Measurements from ENCODE around the gene PBX2. TPM values are rescaled to one million over a fixed set of nuclear protein-coding genes. Genes with fewer than 3 reads are reported as not detected.

PBX2 gene
- total RNA-seq, 4 donors from 2014 or later, result 43.6 to 95.9 (median 59.3) TPM

DNA sequence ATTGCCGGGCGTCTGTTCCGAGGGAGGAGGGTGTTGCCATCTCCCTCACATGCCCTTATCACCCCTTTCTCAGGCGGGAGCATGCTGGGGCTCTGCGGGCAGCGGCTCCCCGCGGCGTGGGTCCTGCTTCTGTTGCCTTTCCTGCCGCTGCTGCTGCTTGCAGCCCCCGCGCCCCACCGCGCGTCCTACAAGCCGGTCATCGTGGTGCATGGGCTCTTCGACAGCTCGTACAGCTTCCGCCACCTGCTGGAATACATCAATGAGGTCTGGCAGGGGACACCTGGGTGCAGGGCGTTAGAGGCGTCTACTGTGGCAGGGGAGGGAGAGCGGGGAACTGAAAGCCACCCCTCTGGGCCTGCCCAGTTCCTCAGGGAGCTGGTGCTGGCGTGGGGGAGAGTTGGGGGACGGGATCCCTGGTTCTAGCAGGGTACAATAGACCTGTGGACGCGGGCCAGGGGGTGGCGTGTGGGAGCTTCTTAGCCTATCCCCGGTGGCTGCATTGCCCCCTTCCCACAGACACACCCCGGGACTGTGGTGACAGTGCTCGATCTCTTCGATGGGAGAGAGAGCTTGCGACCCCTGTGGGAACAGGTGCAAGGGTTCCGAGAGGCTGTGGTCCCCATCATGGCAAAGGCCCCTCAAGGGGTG is 35.4 kb downstream of the PBX2 start:
- WGBS, result 10% methylated on average over 8 of the region's 34 CpGs
- DNase-seq (ENCODE audit: extremely low spot score), result no peak
- peak in 1 of 2 donors; percentile 30 for TF ChIP-seq POLR2AphosphoS5 (IDR thresholded peaks at IDR 0.05)
- TF ChIP-seq, protein P1, sequence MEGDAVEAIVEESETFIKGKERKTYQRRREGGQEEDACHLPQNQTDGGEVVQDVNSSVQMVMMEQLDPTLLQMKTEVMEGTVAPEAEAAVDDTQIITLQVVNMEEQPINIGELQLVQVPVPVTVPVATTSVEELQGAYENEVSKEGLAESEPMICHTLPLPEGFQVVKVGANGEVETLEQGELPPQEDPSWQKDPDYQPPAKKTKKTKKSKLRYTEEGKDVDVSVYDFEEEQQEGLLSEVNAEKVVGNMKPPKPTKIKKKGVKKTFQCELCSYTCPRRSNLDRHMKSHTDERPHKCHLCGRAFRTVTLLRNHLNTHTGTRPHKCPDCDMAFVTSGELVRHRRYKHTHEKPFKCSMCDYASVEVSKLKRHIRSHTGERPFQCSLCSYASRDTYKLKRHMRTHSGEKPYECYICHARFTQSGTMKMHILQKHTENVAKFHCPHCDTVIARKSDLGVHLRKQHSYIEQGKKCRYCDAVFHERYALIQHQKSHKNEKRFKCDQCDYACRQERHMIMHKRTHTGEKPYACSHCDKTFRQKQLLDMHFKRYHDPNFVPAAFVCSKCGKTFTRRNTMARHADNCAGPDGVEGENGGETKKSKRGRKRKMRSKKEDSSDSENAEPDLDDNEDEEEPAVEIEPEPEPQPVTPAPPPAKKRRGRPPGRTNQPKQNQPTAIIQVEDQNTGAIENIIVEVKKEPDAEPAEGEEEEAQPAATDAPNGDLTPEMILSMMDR (IDR thresholded peaks at IDR 0.05), result peak; percentile 62 to 74 (median 65)
- no peak for TF ChIP-seq EP300 (IDR thresholded peaks at IDR 0.05)
- no peak for TF ChIP-seq POLR2A (IDR thresholded peaks at IDR 0.05; ENCODE audit: low read depth)
- peaks cover 33 to 69% (median 62%) of the 10 kb centered on the region in 4 donors for H3K4me1 ChIP-seq
- peak overlapping the region; percentile 76 to 84 (median 80) for H3K4me3 ChIP-seq
- peak overlapping the region; percentile 90 to 94 (median 93) for H3K27ac ChIP-seq (replicated peaks in 1 of 4)
- peaks cover 12 to 38% (median 38%) of the 10 kb centered on the region in 4 donors for H3K36me3 ChIP-seq
- intact Hi-C loops (cut with DNase I), result loop anchor here (2.0 kb wide), 1 partner anchor 36 kb away; no protein-coding TSS in a partner anchor
- no peaks in the 10 kb centered on the region for H3K27me3 ChIP-seq
- no peaks in the 10 kb centered on the region for H3K9me3 ChIP-seq

- WGBS, result 3% methylated on average over 46 of the region's 52 CpGs
- Histone ChIP-seq H3K27ac (replicated peaks in 1 of 4) (peak within 1 kb of the TSS; percentile 90 to 94 (median 93)), H3K4me3 (peak within 1 kb of the TSS; percentile 76 to 84 (median 80)), H3K27me3 (no peaks in the 10 kb centered on the region), H3K36me3 (peaks cover 12 to 41% (median 37%) of the 10 kb centered on the region in 4 donors), H3K4me1 (peaks cover 36 to 73% (median 63%) of the 10 kb centered on the region in 4 donors), H3K9me3 (no peaks in the 10 kb centered on the region)
- intact Hi-C loops (cut with DNase I), result loop anchor here (2.0 kb wide), 1 partner anchor 35 kb away; no protein-coding TSS in a partner anchor
- TF ChIP-seq POLR2AphosphoS5 (IDR thresholded peaks at IDR 0.05) (peak; percentile 84 to 94), EP300 (IDR thresholded peaks at IDR 0.05) (no peak), POLR2A (IDR thresholded peaks at IDR 0.05; ENCODE audit: low read depth) (peak; percentile 36)
- TF ChIP-seq, protein P1 (IDR thresholded peaks at IDR 0.05), result peak in 2 of 3 experiments; percentile 27 to 30
- DNase-seq (ENCODE audit: extremely low spot score), result peak; percentile 98
Measured at GRCh38 chr6:32153564-32154513, 36.2 kb downstream of the PBX2 start, which contains the start of gene PPT2. PPT2 (plus strand) TSS chr6:32154141; CDS start chr6:32154595, 454 bp downstream.

DNA sequence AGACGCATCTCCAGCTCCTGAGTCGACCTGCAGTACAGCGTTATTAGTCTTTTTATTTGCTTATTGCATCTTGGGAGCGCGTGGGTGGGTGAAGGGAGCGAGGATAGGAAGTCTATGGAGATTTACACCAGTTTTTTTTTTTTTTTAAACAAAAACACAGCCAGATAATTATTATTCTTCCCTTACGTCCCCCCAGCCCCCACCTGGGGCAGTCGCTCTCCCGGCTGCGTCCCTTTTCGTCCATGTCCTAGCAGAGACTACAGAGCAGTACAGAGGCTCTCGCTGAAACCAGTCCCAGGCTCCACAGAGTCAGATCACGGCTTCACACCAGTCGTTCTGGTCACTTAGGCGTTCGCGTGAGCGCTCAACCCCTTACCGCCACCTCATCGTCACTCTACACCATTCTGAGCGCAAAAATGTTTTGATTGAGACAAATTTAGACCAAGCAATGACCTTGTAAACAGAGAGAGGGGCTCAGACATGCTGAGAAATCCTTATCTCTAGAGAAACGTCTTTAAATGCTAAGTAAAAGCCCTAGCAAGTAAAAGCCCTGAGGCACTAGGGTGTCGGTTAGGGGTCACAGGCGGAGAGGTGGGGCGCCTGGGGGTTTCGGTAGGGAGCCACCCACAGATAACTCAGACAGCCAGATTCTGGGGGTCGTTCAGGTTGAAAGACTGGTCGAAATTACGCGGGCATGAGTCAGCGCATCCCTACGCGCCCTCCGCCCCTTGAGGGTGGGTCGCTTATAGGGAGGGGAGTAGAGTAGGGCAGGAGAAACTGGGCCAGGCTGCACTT is 37.0 kb downstream of the PBX2 start:
- H3K9me3 ChIP-seq, result no peaks in the 10 kb centered on the region
- intact Hi-C loops (cut with DNase I), result no loop called here
- no peak for DNase-seq (ENCODE audit: extremely low spot score)

More for the DNA sequence above, 37.0 kb downstream of the PBX2 start:
- no peak for TF ChIP-seq POLR2A (IDR thresholded peaks at IDR 0.05; ENCODE audit: low read depth)
- TF ChIP-seq EP300 (IDR thresholded peaks at IDR 0.05), result no peak
- TF ChIP-seq POLR2AphosphoS5 (IDR thresholded peaks at IDR 0.05), result no peak
- TF ChIP-seq, protein P1 (IDR thresholded peaks at IDR 0.05), result no peak
- no peaks in the 10 kb centered on the region for H3K27me3 ChIP-seq
- H3K36me3 ChIP-seq, result peaks cover 4 to 41% (median 31%) of the 10 kb centered on the region in 4 donors
- peak overlapping the region; percentile 76 to 84 (median 80) for H3K4me3 ChIP-seq
- H3K27ac ChIP-seq (replicated peaks in 1 of 4), result peak overlapping the region; percentile 90 to 94 (median 93)
- H3K4me1 ChIP-seq, result peaks cover 37 to 73% (median 63%) of the 10 kb centered on the region in 4 donors
- WGBS, result 26% methylated on average over 35 of the region's 35 CpGs
